Measurements from ENCODE around the gene ATP2B2. TPM values are rescaled to one million over a fixed set of nuclear protein-coding genes. Genes with fewer than 3 reads are reported as not detected.
A peak's percentile ranks its signal among the peaks of the same experiment; 100 is the strongest.

Gene ATP2B2
- total and polyA plus RNA-seq, 7 donors = 0.08 to 6.5 (median 0.77) TPM

GRCh38 chr3:10516544-10517452 lies 11.4 kb upstream of the ATP2B2 start:
- Histone ChIP-seq H3K9me3 (no peaks in the 10 kb centered on the region), H3K36me3 (ENCODE audit: insufficient read depth in 1 of 2, low read depth in 1 of 2) (no peaks in the 10 kb centered on the region), H3K4me3 (no peak overlapping the region), H3K4me1 (peaks cover 35% of the 10 kb centered on the region), H3K27me3 (ENCODE audit: insufficient read depth in 3 of 3, low read length in 2 of 3) (no peaks in the 10 kb centered on the region), H3K27ac (peak overlapping the region; percentile 89)
- DNase-seq = no peak
- intact Hi-C loops (cut with DNase I) = no loop called here
- 34 to 56% (median 41%) methylated on average over 14 of the region's 14 CpGs for WGBS, 3 donors
- TF ChIP-seq, protein P1, sequence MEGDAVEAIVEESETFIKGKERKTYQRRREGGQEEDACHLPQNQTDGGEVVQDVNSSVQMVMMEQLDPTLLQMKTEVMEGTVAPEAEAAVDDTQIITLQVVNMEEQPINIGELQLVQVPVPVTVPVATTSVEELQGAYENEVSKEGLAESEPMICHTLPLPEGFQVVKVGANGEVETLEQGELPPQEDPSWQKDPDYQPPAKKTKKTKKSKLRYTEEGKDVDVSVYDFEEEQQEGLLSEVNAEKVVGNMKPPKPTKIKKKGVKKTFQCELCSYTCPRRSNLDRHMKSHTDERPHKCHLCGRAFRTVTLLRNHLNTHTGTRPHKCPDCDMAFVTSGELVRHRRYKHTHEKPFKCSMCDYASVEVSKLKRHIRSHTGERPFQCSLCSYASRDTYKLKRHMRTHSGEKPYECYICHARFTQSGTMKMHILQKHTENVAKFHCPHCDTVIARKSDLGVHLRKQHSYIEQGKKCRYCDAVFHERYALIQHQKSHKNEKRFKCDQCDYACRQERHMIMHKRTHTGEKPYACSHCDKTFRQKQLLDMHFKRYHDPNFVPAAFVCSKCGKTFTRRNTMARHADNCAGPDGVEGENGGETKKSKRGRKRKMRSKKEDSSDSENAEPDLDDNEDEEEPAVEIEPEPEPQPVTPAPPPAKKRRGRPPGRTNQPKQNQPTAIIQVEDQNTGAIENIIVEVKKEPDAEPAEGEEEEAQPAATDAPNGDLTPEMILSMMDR (IDR thresholded peaks at IDR 0.05) = no peak
- peak in 1 of 4 donors; percentile 3 for ATAC-seq

- Histone ChIP-seq H3K27me3 (ENCODE audit: insufficient read depth in 3 of 3, low read length in 2 of 3) (no peaks in the 10 kb centered on the region), H3K9me3 (no peaks in the 10 kb centered on the region), H3K27ac (peak overlapping the region; percentile 0), H3K4me1 (peaks cover 35% of the 10 kb centered on the region), H3K36me3 (ENCODE audit: insufficient read depth in 1 of 2, low read depth in 1 of 2) (no peaks in the 10 kb centered on the region), H3K4me3 (no peak overlapping the region)
- WGBS, 3 donors = 63 to 74% (median 68%) methylated on average over 7 of the region's 7 CpGs
- no peak for ATAC-seq
- TF ChIP-seq, protein P1 (IDR thresholded peaks at IDR 0.05) = no peak
- intact Hi-C loops (cut with DNase I) = no loop called here
- no peak for DNase-seq
These were observed 10.6 kb upstream of the ATP2B2 start for GRCh38 chr3:10515884-10516495.

- Histone ChIP-seq H3K4me1 (peaks cover 35% of the 10 kb centered on the region), H3K27me3 (ENCODE audit: insufficient read depth in 3 of 3, low read length in 2 of 3) (no peaks in the 10 kb centered on the region), H3K9me3 (no peaks in the 10 kb centered on the region), H3K27ac (no peak overlapping the region), H3K36me3 (ENCODE audit: insufficient read depth in 1 of 2, low read depth in 1 of 2) (no peaks in the 10 kb centered on the region), H3K4me3 (no peak overlapping the region)
- intact Hi-C loops (cut with DNase I) = no loop called here
- no peak for ATAC-seq
- TF ChIP-seq, protein P1 (IDR thresholded peaks at IDR 0.05) = no peak
- no peak for DNase-seq
- WGBS, 3 donors = 64 to 80% (median 69%) methylated on average over 3 of the region's 3 CpGs
These were observed 10.0 kb upstream of the ATP2B2 start for GRCh38 chr3:10515396-10515795.

DNA sequence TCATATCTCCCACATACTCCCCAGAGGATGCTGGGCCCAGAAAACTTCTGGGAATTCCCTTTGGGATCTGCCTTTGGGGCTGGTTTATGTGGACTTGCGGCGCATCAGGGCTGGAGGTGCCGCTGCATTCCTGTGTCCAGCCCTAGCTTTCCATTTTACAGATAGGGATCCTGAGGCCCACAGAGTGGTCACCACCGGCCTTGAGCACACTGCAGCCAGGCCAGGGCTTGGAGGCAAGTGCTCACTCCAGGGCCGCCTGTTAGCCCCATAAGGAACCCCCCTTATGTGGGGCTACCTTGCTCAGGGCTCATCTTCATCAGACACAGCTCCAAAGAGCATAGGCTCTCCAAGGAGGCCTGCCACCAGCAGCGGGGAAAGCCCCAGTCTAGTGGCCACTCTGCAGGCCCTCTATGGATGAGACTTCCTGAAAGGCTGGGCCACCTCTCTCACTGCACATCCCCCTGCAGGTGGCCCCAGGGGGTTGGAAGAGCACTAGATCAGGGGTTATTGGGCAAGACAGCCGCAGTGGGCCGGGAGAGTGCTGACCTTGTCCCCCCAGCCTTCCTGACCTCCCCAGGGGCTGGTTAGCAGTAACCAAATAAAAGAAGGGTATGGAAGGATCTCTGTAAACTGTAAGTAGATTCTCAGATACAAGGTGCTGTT lies 9.2 kb upstream of the ATP2B2 start:
- no peaks in the 10 kb centered on the region for H3K9me3 ChIP-seq
- 80 to 90% (median 83%) methylated on average over 8 of the region's 8 CpGs for WGBS, 3 donors
- no peak overlapping the region for H3K4me3 ChIP-seq
- no peaks in the 10 kb centered on the region for H3K27me3 ChIP-seq (ENCODE audit: insufficient read depth in 3 of 3, low read length in 2 of 3)
- intact Hi-C loops (cut with DNase I) = no loop called here
- TF ChIP-seq, protein P1 (IDR thresholded peaks at IDR 0.05) = no peak
- DNase-seq (no peak), ATAC-seq (no peak)
- no peaks in the 10 kb centered on the region for H3K36me3 ChIP-seq (ENCODE audit: insufficient read depth in 1 of 2, low read depth in 1 of 2)
- no peak overlapping the region for H3K27ac ChIP-seq
- H3K4me1 ChIP-seq = peaks cover 31% of the 10 kb centered on the region

Measured in psoas muscle (tissue), 8 donors.